Pons (tissue), 1 donor: ENCODE data around the gene RGS19.

ENCODE experiments used
- DNase-seq: peaks from one replicate; pipeline ENCODE4 v3.0.0-alpha.2; 2016; ENCODE audit warnings: low spot score

Gene RGS19

DNA sequence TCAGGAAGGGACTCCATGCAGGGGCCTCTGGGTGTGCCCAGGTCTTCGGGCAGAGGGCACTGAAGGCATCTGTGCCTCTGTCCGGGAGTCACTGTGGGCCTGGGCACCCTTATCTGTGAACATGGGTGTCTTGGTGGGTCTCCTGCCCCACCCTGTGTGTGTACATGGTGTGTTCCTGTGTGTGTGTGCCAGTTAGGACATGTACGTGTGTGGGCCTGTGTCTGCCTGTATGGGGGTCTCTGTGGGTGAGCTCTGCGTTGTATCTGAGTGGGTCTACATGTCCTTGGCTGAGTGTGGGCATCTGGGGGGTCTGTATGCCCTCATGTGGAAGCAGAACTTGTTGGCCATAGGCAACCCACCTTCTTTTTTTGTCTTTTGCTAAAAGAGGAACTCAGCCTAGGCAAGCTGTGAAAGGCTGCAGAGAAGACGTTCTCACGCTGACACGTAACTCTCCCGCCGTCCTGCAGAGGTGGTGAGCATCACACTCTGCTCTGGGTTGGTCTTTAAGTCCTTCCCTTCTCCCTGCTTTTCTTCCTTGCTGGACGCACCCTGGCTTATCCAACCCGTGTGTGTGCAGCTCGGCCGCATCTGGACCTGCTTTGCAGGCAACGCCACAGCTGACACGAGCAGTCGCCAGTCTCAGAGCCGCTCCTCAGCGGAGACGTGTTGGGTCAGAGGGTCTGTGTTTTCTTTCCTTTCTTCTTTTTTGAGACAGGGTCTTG is 28.6 kb upstream of the RGS19 start:
- no peak for DNase-seq

DNA sequence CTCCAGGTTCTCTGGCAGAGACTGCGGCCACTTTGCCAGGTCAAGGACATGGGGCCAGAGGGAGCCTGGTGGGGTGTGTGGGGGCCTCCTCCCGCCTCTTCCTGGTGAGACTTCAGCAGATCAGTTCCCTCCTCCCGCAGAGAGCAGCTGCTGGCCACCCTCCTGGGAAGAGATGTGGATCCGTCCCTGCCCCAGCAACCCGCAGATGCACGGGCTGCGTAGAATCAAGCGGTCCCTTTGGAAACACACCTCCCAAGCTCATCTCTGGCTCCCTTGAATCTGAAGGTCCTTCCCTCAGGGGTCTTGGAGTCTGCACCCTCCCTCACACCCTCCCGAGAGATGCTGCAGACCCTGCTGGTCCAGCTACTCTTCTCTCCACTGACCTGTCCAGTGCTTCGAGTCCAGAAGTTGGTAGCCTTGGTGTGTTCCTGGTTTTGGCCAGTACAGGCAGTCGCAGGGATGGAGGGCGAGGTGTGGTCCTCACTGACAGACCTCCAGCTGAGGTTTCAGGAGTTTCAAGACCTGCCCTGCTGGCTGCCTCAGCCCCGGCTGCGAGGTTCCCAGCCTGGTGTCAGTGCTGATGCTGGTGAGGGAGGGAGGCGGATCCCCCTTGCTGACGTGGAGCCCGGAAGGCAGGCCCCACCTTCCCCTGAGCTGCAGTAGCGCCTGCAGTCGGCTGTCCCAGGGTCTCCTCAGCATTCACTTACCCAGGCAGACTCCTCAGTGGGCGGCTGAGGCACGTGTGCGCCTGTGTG is 27.8 kb upstream of the RGS19 start, which contains the start of gene NPBWR2:
Gene NPBWR2, minus strand, starts transcription at position 585 of the 755 bp plus-strand sequence. CDS start 734 bp downstream, outside the sequence.
- DNase-seq = no peak

DNA sequence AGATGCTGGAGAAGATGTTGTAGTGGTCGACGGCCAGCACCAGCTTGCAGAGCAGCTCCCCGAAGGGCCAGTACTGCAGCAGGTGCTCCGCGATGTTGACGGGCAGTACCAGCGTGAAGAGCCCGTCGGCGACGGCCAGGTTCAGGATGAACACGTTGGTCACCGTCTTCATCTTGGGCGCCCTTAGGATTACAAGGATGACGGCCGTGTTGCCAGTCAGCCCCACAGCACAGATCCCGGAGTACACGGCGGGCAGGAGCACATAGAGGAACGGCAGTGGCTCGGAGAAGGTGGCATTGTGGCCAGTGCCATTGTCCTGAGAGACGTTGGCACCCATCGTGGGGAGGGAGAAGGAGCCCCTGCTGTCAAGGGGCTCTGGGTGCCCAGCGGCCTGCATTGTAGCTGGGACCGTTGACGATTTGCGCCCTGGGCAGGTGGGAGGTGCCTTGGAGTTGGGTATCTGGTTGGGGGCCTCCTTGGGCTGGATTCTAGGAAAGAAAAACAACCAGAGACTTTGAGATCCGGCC is 27.2 kb upstream of the RGS19 start:
- DNase-seq = no peak

DNA sequence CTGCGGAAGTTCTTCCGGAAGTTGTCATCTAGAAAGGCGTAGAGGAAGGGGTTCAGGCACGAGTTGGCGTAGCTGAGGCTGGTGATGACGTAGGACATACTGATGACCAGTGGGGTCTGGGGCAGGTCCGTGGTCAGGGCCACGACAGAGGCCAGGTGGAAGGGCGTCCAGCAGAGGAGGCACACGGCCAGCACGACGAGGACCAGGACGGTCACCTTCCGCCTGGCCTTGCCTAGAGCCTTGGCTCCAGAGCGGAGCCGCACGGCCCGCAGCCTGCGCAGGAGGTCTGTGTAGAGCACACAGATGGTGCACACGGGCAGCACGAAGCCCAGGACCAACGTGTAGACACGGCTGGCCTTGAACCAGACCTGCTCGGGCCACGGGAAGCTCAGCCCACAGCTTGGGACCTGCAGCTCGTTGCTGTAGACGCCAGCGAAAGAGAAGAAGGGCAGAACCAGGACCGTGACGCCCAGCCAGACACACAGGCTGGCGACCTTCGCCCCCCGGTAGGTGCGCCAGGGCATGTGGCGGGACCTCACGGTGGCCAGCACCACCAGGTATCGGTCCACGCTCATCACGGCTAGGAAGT is 26.6 kb upstream of the RGS19 start:
- DNase-seq = no peak

DNA sequence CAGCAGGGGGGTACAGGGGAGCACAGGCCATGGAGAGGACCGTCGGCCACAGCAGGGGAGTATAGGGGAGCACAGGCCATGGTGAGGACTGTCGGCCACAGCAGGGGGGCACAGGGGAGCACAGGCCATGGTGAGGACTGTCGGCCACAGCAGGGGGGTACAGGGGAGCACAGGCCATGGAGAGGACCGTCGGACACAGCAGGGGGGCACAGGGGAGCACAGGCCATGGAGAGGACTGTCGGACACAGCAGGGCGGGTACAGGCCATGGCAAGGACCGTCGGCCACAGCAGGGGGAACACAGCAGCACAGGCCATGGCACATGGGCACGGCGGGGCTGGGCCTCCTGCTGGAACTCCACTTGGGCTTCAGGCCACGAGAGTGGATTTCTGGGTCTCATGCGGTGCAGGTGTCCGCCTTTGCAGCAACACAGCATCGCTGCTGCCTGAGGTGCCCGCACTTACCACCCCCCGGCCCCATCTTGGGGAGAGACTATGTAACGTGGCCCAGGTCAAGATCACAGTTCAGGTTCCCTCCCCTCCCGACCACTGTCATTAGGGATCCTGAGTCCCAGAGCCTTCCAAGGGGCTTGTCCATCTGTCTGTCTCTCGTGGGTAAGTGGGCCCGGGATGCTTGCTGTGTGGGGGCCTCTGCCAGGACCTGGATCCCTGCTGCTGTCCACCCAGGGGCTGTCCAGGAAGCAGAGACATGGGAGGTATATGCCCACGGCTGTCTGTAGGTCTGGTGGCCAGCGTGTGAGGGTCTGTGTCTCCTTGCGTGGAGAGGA is 25.5 kb upstream of the RGS19 start:
- DNase-seq = no peak

DNA sequence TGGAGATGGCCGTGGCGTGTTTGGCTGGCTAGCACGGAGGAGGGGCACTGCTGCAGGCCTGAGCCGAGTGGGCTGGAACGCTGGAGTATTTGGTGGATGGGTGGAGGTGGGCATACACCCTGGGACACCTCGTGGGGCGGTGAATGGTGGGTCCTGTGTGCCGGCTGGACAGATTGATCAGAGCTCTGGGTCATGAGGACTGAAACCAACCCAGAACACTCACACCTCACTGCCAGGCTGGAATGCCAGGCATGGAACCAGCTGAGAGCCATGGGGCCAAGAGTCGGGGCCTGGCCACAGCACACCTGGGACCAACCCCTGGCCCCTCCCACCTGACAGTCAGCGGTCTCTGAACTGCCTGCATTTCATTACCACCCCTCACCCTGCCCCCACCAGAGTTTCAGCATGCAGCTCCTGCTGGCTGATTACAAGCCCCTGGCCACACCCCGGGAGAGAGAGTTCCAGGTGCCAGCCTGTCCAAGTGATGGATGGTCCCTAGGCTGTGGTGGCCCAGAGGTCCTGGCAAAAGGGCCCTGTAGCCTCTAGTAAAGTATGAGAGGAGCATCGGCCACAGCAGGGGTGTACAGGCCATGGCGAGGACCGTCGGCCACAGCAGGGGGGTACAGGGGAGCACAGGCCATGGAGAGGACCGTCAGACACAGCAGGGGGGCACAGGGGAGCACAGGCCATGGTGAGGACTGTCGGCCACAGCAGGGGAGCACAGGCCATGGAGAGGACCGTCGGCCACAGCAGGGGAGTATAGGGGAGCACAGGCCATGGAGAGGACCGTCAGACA is 24.8 kb upstream of the RGS19 start:
- no peak for DNase-seq

DNA sequence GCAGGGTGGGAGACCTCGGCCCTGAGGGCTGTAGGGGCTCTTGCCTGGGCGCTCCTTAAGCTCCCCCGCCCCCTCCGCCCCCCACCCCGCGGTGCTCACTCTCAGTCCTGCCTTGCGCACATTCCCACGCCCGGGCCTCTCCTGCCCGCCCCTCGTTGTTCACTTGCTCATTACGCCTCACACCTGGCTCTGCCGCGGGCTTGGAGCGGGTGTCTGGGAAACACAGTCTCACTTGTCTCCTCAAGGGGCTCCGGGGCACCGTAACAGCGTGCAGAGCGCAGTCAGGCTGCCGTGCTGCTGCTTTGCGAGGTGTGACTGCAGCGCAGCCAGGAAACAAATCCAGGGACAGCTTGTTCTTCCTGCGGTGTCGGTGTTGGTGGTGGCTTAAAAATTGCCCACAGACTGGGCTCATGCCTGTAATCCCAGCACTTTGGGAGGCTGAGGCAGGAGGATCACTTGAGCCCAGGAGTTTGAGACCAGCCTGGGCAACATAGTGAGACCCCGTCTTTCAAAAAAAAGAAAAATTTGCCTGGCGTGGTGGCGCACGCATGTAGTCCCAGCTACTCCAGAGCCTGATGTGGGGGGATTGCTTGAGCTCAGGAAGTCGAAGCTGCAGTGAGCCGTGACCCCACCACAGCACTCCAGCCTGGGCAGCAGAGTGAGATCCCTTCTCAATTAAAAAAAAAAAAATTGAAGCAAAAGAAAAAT is 23.5 kb upstream of the RGS19 start:
- DNase-seq = no peak

DNA sequence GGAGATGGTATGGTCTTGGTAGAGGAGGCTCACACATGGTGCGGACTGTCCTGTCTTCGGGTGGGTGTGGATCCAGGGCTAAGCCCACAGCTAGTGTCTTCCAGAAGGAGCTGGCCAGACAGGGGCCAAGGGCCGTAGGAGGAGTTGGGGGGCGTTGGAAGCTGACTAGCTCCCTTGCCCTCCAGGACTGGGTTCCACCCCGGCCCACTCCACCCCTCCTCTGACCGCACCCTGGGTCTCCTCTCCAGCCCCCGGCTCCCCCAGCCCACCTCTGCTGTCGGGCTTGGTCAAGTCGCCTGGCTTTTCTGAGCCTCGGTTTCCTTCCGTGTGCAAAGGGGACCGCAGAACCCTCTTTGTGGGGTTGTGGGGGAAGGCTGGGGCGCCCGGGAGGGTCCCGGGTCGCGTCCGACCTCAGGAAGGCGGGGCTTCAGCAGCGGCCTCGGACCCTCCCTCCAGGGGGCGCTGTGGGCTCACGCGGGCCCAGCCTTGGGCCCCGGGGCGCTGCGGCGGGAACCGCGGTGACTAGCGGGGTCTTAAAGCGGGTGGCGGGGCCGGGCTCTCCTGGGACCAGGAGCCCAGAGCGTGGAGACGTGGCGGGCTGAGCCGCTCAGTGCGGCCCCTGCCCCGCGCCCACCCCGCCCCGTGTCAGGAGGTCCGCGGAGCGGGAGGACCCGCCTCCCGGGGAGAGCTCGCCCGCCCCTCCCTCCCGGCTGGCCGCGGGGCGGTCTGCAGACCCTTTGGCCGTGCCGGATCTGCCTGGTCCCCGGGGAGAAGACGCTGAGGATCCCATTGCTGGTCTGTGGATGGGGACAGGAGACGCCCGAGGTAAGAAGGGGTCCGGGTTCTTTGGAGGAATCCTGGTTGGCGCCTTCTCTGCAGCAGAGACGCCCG is 22.7 kb upstream of the RGS19 start:
- no peak for DNase-seq

DNA sequence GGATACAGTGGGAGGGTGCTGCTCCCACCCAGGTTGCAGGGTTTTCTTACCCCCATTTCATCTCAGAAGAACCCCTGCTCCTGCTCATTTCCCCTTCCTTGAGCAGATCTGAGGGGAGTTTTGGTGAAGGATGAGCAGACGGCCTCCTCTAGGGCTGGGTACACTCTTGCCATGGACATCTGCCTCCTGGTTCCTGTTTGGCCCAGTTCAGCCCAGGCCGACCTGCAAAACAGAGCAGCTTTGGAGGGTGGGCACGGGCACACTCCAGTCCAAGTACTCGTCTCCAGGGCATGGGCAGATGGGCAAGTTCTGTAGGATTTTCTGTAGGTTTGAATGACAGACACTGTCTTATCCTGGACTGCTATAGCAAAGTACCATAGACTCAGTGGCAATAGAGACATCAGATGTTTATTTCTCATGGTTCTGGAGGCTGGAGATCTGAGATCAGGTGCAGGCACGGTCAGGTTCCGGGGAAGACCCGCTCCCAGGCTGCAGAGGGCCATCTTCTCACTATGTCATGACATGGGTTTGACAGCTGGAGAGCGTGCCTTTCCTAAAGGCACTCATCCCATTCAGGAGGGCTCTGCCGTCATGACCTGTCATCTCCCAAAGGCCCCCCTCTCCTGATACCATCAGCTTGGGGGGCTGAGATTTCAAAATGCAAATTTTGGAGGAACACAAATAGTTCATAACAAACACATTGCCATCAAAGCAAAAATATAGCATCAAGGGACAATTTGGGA is 21.8 kb upstream of the RGS19 start:
- no peak for DNase-seq

DNA sequence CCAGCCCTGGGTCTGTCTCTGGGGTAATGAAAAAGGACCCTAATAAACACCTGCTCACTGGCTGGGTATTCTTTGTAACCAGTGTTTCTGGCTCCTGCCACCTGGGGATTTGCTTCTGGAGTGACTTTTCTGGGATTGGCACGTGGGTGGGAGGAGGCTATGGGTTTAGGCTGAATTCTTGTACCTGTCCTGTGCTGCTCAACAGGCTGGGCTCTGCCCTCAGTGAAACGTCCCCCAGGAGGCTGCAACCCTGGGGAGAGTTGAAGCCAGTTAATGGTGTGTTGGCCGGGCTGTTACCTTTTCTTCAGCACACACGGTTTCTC is 21.2 kb upstream of the RGS19 start:
- no peak for DNase-seq

DNA sequence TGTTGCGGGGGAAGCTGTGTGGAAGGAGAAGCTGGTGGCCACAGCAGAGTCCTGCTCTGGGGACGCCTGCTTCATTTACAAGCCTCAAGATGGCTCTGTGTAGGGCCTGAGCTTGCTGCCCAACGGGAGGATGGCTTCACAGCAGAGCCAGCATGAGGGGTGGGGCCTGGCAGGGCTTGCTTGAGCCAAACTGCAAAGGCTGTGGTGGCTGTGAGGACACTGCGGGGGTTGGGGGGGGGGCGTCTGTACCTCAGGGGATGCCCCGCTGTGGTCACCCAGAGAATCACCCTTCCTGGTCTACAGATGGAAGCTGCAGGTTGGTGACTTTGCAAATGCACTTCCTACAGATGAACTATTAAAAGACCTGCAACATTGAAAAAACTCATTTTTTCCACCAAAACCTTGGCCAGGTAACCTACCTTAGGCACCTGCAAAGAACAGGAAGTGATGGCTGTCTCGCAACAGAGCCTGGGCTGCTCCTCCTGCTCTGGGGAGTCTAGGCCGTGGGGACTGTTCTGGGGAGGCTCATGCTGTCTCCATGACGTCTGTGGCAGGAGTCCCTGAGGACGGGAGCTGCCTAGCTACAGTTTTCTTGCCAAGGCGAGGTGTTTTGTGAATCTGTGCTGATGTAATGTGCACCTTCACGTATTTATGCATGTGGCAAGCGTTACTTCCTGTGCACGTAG is 20.7 kb upstream of the RGS19 start:
- no peak for DNase-seq

DNA sequence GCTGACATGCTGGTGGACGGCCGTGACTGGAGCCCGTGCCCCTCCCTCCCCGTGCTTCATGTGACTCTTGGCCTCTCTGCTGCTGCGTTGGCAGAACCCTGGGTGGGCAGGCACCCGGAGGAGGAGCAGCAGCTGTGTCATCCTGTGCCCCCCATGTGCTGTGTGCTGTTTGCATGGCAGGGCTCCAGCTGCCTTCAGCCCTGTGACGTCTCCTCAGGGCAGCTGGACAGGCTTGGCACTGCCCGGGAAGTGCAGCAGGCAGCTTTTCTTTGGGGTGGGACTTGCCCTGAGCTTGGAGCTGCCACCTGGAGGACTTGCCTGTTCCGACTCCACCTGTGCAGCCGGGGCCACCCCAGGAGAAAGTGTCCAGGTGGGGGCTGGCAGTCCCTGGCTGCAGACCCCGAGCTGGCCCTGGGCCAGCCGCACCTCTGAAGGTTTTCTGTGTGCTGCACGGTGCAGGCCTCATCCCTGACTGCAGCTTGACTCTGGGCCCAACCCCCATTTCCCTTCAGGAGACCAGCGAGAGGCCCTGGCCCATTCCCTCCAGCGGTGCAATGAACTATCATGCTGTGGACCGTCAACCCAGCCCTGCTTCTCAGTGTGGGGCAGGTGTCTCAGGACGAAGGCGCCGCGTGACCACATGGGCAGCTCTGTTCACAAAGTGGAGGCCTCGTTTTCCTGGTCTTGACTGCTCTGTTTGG is 19.9 kb upstream of the RGS19 start:
- no peak for DNase-seq

DNA sequence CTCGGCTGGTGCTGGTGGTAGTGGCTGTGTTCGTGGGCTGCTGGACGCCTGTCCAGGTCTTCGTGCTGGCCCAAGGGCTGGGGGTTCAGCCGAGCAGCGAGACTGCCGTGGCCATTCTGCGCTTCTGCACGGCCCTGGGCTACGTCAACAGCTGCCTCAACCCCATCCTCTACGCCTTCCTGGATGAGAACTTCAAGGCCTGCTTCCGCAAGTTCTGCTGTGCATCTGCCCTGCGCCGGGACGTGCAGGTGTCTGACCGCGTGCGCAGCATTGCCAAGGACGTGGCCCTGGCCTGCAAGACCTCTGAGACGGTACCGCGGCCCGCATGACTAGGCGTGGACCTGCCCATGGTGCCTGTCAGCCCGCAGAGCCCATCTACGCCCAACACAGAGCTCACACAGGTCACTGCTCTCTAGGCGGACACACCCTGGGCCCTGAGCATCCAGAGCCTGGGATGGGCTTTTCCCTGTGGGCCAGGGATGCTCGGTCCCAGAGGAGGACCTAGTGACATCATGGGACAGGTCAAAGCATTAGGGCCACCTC is 19.2 kb upstream of the RGS19 start:
- no peak for DNase-seq

DNA sequence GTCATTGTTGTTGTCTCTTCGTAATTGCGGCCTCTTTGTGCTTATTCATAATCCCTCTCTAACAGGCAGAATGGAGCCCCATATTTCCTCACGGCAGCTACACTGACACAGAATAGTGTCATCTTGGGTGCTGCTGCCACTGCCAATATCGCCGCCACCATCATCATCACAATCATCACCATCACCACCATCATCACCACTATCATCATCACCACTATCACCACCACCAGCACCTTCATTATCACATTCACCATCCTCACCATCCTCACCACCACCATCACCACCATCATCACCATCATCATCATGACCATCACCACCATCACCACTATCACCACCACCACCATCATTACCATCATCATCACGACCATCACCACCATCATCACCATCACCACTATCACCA is 17.2 kb upstream of the RGS19 start:
- DNase-seq = no peak

DNA sequence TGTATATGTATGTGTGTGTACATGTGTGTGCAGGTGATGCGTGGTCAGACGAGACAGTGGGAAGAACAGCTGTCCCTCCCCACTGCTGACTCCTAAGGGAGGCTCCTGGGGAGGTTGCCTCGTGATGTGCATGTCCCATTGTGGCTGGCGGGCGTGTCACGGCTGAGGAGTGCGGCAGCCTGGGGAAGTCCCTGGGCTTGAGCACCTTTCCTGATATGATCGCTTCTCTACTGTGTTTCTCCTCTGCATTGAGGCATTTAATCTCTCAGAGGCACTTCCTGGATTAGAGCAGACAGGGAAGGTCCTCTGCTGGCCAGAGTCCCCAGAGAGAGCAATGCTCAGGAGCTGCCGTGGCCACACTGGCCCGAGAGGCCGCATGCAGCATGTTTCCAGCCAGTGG is 16.6 kb upstream of the RGS19 start:
- DNase-seq = no peak

DNA sequence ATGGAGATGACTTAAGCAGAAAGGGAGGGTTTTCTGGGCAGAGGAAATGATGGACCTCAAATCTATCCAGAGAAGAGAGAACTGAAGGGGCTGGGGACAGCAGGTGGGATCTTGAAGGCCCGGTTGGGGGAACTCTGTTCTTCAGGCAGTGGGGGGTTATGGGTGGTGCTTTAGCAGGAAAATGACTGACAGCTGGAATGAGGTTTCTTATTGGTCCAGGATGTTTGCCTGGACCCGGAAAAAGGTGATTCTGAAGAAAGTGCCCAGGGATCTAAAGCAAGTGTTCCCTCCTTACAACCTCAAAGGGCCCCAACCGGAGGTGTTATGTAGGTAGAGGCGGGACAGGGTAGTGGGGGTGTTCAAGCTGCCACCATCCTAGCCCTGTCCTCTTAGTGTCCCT is 16.1 kb upstream of the RGS19 start:
- DNase-seq = no peak

DNA sequence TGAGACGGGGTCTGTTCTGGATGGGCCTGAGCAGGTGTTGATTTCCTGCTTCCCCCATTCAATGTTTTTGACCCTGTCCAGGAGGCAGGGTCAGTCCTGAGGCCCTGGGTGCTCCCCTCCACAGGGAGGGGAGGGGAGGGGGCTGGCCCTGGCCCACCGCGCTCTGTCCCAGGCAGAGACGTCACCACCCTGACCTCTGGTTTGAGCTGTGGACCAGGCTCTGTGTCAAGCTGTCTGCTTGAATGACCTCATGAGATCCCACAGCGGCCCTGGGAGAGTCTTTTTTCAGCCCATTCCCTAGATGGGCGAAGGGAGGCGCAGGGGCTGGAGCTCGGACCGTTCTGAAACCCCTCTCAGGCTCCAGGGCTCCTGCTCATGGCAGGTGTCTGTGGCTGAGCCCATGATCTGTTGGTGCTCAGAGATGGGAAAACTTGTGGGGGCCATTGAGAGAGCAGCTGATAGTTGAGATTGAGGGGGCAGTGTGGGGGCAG is 13.7 kb upstream of the RGS19 start:
- DNase-seq = no peak
